Activated T-cell treated with anti-CD3 and anti-CD28 coated beads, Interleukin-2, amount 50 U/mL, for 4 hours (primary cell): ENCODE results near the gene LPCAT1. TPM values are rescaled to one million over a fixed set of nuclear protein-coding genes. Genes with fewer than 3 reads are reported as not detected.
"Not testable (repeated sequence)": the region's sequence is repeated elsewhere in the genome, so short reads cannot be mapped to it uniquely, and the experiment has no call there.

ENCODE experiments used
- ATAC-seq, 2 donors: fragments of 200-7000 bp; cut with Tn5 transposase; one replicate each; pipeline ENCODE4 v1.10.0; 2021
- DNase-seq: peaks from one replicate; pipeline ENCODE4 v3.0.0-alpha.2; 2020
- H3K27me3 Mint-ChIP-seq: one replicate; pipeline ENCODE4 v1.8.0; 2021; ENCODE audit warnings: low read depth, mixed read lengths
- H3K36me3 Mint-ChIP-seq: one replicate; pipeline ENCODE4 v1.8.0; 2022; ENCODE audit warnings: mixed read lengths; ENCODE audit not compliant: insufficient read depth
- H3K4me1 Mint-ChIP-seq: one replicate; pipeline ENCODE4 v1.8.0; 2021; ENCODE audit warnings: low read depth, mixed read lengths
- H3K4me3 Mint-ChIP-seq: one replicate; pipeline ENCODE4 v1.8.0; 2021; ENCODE audit warnings: mild to moderate bottlenecking, moderate library complexity, mixed read lengths
- H3K9me3 Mint-ChIP-seq: one replicate; pipeline ENCODE4 v1.8.0; 2021; ENCODE audit warnings: mixed read lengths
- total RNA-seq, 3 donors: library from RNA; stranded (reverse); gene quantifications; one replicate each; pipeline ENCODE4 v1.2.1, GENCODE V29; 2021

LPCAT1 gene
- total RNA-seq, 3 donors from 2014 or later, result 60.6 to 76.8 (median 65.7) TPM

- not testable (repeated sequence) for H3K27me3 Mint-ChIP-seq, ATAC-seq, H3K4me1 Mint-ChIP-seq, H3K36me3 Mint-ChIP-seq, DNase-seq, H3K4me3 Mint-ChIP-seq
- H3K9me3 Mint-ChIP-seq, result peaks cover 13% of the 10 kb centered on the region
Measured at GRCh38 chr5:1422522-1422921, 101.2 kb downstream of the LPCAT1 start.

GRCh38 chr5:1421521-1422341 lies 102.0 kb downstream of the LPCAT1 start:
- no peak for ATAC-seq
- peaks cover 7% of the 10 kb centered on the region for H3K27me3 Mint-ChIP-seq

GRCh38 chr5:1420211-1421195 lies 103.3 kb downstream of the LPCAT1 start:
- peaks cover 7% of the 10 kb centered on the region for H3K27me3 Mint-ChIP-seq
- no peaks in the 10 kb centered on the region for H3K9me3 Mint-ChIP-seq
- DNase-seq (no peak), ATAC-seq (no peak)
- no peaks in the 10 kb centered on the region for H3K4me1 Mint-ChIP-seq
- no peaks in the 10 kb centered on the region for H3K36me3 Mint-ChIP-seq
- no peak overlapping the region for H3K4me3 Mint-ChIP-seq

More at GRCh38 chr5:1421521-1422341, 102.0 kb downstream of the LPCAT1 start:
- Mint-ChIP-seq H3K9me3 (peaks cover 8% of the 10 kb centered on the region), H3K4me3 (no peak overlapping the region), H3K4me1 (no peaks in the 10 kb centered on the region), H3K36me3 (no peaks in the 10 kb centered on the region)
- DNase-seq, result no peak

- H3K9me3 Mint-ChIP-seq, result no peaks in the 10 kb centered on the region
- no peak for ATAC-seq
- peaks cover 7% of the 10 kb centered on the region for H3K27me3 Mint-ChIP-seq
- no peaks in the 10 kb centered on the region for H3K36me3 Mint-ChIP-seq
- H3K4me1 Mint-ChIP-seq, result no peaks in the 10 kb centered on the region
- no peak for DNase-seq
- H3K4me3 Mint-ChIP-seq, result no peak overlapping the region
Measured at GRCh38 chr5:1419476-1420210, 104.1 kb downstream of the LPCAT1 start.

- no peak for DNase-seq
- Mint-ChIP-seq H3K27me3 (peaks cover 3% of the 10 kb centered on the region), H3K36me3 (no peaks in the 10 kb centered on the region), H3K4me1 (no peaks in the 10 kb centered on the region), H3K9me3 (no peaks in the 10 kb centered on the region), H3K4me3 (no peak overlapping the region)
- ATAC-seq, result no peak
Measured at GRCh38 chr5:1418921-1419280, 104.9 kb downstream of the LPCAT1 start.

- DNase-seq (no peak), ATAC-seq (no peak)
- Mint-ChIP-seq H3K27me3 (peaks cover 3% of the 10 kb centered on the region), H3K4me1 (no peaks in the 10 kb centered on the region), H3K36me3 (no peaks in the 10 kb centered on the region), H3K4me3 (no peak overlapping the region), H3K9me3 (no peaks in the 10 kb centered on the region)
Measured at GRCh38 chr5:1418238-1418920, 105.4 kb downstream of the LPCAT1 start.

- Mint-ChIP-seq H3K36me3 (no peaks in the 10 kb centered on the region), H3K4me1 (no peaks in the 10 kb centered on the region), H3K9me3 (no peaks in the 10 kb centered on the region), H3K27me3 (peaks cover 3% of the 10 kb centered on the region), H3K4me3 (no peak overlapping the region)
- ATAC-seq (no peak), DNase-seq (no peak)
Measured at GRCh38 chr5:1417586-1418225, 106.1 kb downstream of the LPCAT1 start.

GRCh38 chr5:1416856-1417469 lies 106.8 kb downstream of the LPCAT1 start:
- Mint-ChIP-seq H3K36me3 (no peaks in the 10 kb centered on the region), H3K4me3 (no peak overlapping the region), H3K27me3 (peaks cover 7% of the 10 kb centered on the region), H3K4me1 (no peaks in the 10 kb centered on the region), H3K9me3 (no peaks in the 10 kb centered on the region)
- DNase-seq (no peak), ATAC-seq (no peak)

GRCh38 chr5:1415626-1416360 lies 108.0 kb downstream of the LPCAT1 start:
- Mint-ChIP-seq H3K4me3 (no peak overlapping the region), H3K27me3 (peaks cover 10% of the 10 kb centered on the region), H3K36me3 (no peaks in the 10 kb centered on the region), H3K4me1 (no peaks in the 10 kb centered on the region), H3K9me3 (no peaks in the 10 kb centered on the region)
- DNase-seq (no peak), ATAC-seq (no peak)

GRCh38 chr5:1415059-1415425 lies 108.7 kb downstream of the LPCAT1 start:
- Mint-ChIP-seq H3K4me3 (no peak overlapping the region), H3K9me3 (no peaks in the 10 kb centered on the region), H3K27me3 (peaks cover 14% of the 10 kb centered on the region), H3K36me3 (no peaks in the 10 kb centered on the region), H3K4me1 (no peaks in the 10 kb centered on the region)
- DNase-seq (no peak), ATAC-seq (no peak)

GRCh38 chr5:1414311-1415058 lies 109.3 kb downstream of the LPCAT1 start:
- Mint-ChIP-seq H3K9me3 (no peaks in the 10 kb centered on the region), H3K36me3 (no peaks in the 10 kb centered on the region), H3K4me3 (no peak overlapping the region), H3K27me3 (peaks cover 16% of the 10 kb centered on the region), H3K4me1 (no peaks in the 10 kb centered on the region)
- no peak for ATAC-seq
- DNase-seq, result no peak

- Mint-ChIP-seq H3K9me3 (no peaks in the 10 kb centered on the region), H3K27me3 (peaks cover 20% of the 10 kb centered on the region), H3K4me1 (no peaks in the 10 kb centered on the region), H3K36me3 (no peaks in the 10 kb centered on the region), H3K4me3 (no peak overlapping the region)
- DNase-seq (no peak), ATAC-seq (no peak)
Measured at GRCh38 chr5:1413611-1414241, 110.0 kb downstream of the LPCAT1 start.
